Colon (tissue), 2 donors: ENCODE results near the gene UBE3B.

Source experiments
- FAIRE-seq: peaks from 2 replicates; lab custom pipeline; 2012; peaks lifted over from hg19 to GRCh38; lab: Jason Lieb, UNC
- donor health status: control.
- donor health status: control.

The UBE3B gene

GRCh38 chr12:109532721-109533486, 55.5 kb downstream of the UBE3B start:
- FAIRE-seq: no peak

GRCh38 chr12:109533487-109533740, 56.0 kb downstream of the UBE3B start:
- no peak for FAIRE-seq

GRCh38 chr12:109534456-109534855, 57.0 kb downstream of the UBE3B start:
- FAIRE-seq: no peak

GRCh38 chr12:109535231-109535862, 57.9 kb downstream of the UBE3B start:
- FAIRE-seq: no peak

GRCh38 chr12:109535863-109536250, 58.4 kb downstream of the UBE3B start:
- FAIRE-seq: no peak

GRCh38 chr12:109537136-109537535, 59.7 kb downstream of the UBE3B start:
- FAIRE-seq: no peak

DNA sequence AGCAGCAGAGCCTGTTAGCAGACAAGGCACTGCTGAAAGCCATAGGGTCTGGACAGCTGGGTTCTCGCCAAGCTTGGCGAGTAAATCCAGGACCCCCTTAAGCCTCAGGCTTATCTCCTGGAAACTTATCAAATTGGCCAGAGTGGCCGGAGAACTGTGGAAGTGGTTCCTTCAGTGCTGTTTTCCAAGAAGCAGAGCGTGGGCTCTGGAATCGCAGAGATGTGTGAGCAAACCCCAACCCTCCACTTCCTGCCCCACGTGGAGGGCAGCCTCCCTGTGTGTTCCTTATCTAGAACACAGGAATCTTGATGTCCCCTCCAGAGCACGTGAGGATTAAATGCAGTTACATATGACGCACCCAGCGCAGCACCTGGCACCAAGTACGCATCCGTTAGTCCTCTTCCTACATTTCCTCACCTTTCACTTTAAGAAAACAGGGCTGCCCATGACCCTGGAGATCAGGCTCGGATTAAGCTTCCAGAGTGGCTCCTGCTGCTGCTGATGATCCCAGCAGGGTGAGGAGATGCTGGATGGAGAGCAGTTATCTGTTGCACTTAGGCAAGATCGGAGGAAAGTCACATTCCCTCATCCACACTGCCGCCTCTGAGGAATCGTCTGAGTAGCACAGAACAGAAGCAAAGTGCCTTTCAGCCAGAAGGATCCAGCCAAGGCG, 60.9 kb downstream of the UBE3B start:
- no peak for FAIRE-seq

GRCh38 chr12:109539508-109539907, 62.1 kb downstream of the UBE3B start:
- no peak for FAIRE-seq

GRCh38 chr12:109540526-109541412, 63.3 kb downstream of the UBE3B start:
- FAIRE-seq: no peak

GRCh38 chr12:109541413-109541726, 63.9 kb downstream of the UBE3B start:
- no peak for FAIRE-seq

- FAIRE-seq: no peak
Observed at GRCh38 chr12:109542014-109542413, 64.6 kb downstream of the UBE3B start.

DNA sequence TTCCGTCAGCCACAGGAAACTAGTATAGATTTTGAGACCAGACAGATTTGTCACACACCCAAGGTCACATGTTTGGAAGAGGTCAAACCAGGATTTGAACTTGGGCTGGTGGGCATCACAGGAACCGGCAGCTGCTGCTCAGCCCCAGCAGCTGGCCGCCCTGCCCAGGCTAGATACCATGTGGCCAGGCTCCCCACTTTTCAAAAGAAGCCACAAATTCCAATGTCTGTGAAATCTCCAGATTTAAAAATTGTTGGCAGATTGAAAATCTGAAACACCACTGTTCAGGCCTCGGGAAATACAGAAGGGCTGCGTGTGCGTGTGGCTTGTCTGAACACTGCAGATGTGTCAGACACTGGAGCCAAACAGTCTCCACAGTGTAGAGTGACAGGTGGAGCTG, 65.4 kb downstream of the UBE3B start:
- FAIRE-seq: no peak

GRCh38 chr12:109544955-109545531, 67.6 kb downstream of the UBE3B start:
- no peak for FAIRE-seq

DNA sequence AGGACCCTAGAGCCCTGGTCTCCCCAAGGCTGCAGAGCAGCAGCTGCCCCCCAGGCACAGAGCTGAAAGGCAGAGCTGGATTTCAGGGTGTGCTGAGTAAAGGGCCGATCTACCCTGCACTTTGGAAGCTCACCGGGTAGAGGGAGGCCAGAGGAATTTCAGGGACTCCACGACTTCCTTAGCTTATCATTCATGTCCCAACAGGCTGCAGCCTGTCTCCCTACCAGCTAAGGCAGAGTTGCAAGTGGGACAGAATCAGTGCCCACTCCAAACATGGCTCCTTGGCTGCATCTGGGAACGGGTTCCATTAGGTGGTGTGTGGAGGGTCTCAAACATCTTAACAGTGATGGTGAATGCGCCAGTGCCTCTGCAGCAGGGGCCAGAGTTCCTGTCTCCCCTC, 68.4 kb downstream of the UBE3B start:
- no peak for FAIRE-seq

DNA sequence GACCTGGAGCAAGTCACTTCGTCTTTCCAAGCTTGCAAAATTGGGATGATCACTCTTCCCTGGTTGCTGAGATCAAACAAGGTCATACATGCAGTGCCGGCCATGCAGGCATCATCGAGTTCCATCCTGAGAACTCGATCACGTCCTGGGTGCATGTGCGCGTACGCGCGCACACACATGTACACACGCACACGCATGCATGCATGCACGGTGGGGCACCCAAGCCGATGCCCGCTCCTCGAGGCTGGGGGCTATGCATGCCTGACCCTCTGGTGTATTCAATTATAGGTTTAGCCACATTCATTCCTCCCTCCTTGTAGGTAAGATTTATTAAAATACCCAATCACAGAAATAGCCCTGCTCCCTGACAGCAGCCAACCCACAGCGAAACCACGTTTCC, 69.9 kb downstream of the UBE3B start:
- no peak for FAIRE-seq

GRCh38 chr12:109548258-109548657, 70.8 kb downstream of the UBE3B start:
- no peak for FAIRE-seq

GRCh38 chr12:109549613-109550270, 72.3 kb downstream of the UBE3B start:
- no peak for FAIRE-seq

GRCh38 chr12:109550281-109550680, 72.8 kb downstream of the UBE3B start:
- FAIRE-seq: no peak

- FAIRE-seq: no peak
Observed at GRCh38 chr12:109551108-109551507, 73.7 kb downstream of the UBE3B start.

- FAIRE-seq: no peak
Observed at GRCh38 chr12:109552971-109553370, 75.5 kb downstream of the UBE3B start.

DNA sequence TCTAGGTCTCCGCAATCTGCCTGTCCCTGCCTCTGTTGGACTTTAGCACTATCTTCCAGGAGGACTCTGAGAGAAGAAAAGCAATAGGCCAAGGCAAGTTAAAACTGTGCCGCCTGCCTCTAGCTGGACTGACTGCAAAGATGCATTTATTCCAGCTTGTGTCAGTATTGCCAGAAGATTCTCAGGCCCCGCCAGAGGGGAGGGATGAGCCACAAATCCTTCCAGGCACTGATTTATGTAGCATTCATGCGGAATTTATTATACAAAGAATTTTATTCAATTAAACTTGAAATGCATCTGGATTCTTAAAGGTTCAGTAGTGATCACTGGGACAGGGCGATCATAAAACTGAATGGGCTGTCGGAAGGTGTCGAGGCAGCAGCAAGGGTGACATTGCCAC, 76.0 kb downstream of the UBE3B start:
- FAIRE-seq: no peak

DNA sequence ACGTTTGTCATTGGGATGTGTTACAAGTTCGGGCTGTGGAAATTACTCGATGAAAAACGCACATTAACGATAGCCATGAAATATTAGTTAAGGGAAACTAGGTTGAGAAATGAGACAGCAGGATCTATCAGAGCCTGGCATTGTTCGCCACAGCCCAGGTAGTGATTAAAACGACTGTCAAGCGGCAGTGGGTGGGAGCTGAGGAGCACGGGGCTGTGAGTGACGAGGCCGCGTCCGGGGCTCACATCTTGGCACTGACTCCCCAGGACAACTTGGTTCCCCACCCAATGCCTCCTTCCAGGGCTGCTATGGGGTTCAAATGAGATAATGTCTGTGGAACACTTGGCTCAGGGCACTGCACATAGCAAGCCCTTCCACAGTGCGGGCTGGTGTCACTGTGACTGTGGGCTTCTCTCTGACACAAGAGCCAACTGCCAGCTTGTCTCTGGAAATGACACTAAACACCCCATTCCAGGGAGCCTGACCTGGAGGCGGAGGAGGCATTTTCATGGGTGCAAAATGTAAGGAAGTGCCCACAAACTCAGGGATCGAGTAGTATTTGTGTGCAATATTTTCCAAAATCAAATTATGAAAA, 76.6 kb downstream of the UBE3B start:
- no peak for FAIRE-seq
